HCT116 (cell line): ENCODE measurements around the gene VMP1. TPM values are rescaled to one million over a fixed set of nuclear protein-coding genes. Genes with fewer than 3 reads are reported as not detected.
A peak's percentile ranks its signal among the peaks of the same experiment; 100 is the strongest.
"Not testable (repeated sequence)": the region's sequence is repeated elsewhere in the genome, so short reads cannot be mapped to it uniquely, and the experiment has no call there.

ENCODE experiments used
- ATAC-seq: fragments of 200-7000 bp; cut with Tn5 transposase; 2 replicates; pipeline ENCODE4 v1.9.1; 2020; ENCODE audit warnings: mild to moderate bottlenecking, moderate library complexity
- BruUV-seq: library from RNA; stranded (reverse); fragments of 400-500 nt; replicated peaks from 2 replicates; lab custom pipeline; 2021; lab: Mats Ljungman, UMichigan
- CTCF ChIA-PET: fragments of 300-600 bp; sonication (Branson Sonifier 250); formaldehyde crosslinking; loops from one replicate; lab custom pipeline; 2021; ENCODE audit warnings: antibody characterized with exemption; lab: Charles Lee
- POLR2A ChIA-PET: fragments of 300-600, 350-600 bp; sonication (Branson Sonifier 250); formaldehyde crosslinking; loops from one replicate; lab custom pipeline; 2021; ENCODE audit warnings: antibody characterized with exemption; lab: Charles Lee
- RAD21 ChIA-PET, 2 experiments: fragments of 300-600 bp; sonication (Branson Sonifier 250); formaldehyde crosslinking; loops; one replicate each; lab custom pipeline; 2023; ENCODE audit warnings: low total read pairs in 2 of 2; ENCODE audit not compliant: uncharacterized antibody in 2 of 2, unreplicated experiment in 2 of 2, low non-redundant PET in 1 of 2; lab: Charles Lee
- DNase-seq: peaks from one replicate; pipeline ENCODE4 v3.0.0-alpha.2; 2010; ENCODE audit warnings: low read depth, low spot score
- H2AFZ ChIP-seq: fragments of 200-600 bp; shearing (Covaris generic), sonication (generic); 2 replicates; pipeline ENCODE4 v1.6.1; 2017; ENCODE audit warnings: low read depth, mixed run types, mixed read lengths, antibody characterized with exemption, low read length; ENCODE audit not compliant: poor library complexity, severe bottlenecking
- H3K27ac ChIP-seq: 2 replicates; pipeline ENCODE4 v1.5.1; 2012; ENCODE audit warnings: low read depth, low read length
- H3K27me3 ChIP-seq: fragments of 200-600 bp; sonication (generic); 2 replicates; pipeline ENCODE4 v1.6.1; 2016; ENCODE audit warnings: mixed run types, low read length, mixed read lengths; ENCODE audit not compliant: insufficient read depth
- H3K36me3 ChIP-seq, 2 experiments: fragments of 200-500 bp in 1 of 2; fragments of 200-600 bp in 1 of 2; sonication (Bioruptor generic) in 1 of 2; sonication (generic) in 1 of 2; 2 replicates each; pipeline versions ENCODE4 v1.5.1 to v1.6.1; 2014 to 2016; ENCODE audit warnings: low read length in 2 of 2, inconsistent platforms in 1 of 2, mixed read lengths in 1 of 2, mixed run types in 1 of 2; ENCODE audit not compliant: insufficient read depth in 2 of 2, control insufficient read depth in 1 of 2
- H3K4me1 ChIP-seq, 2 experiments: fragments of 200-600 bp in 1 of 2; sonication (generic) in 1 of 2; 2 replicates each; pipeline versions ENCODE4 v1.5.1 to v1.6.1; 2012 to 2017; ENCODE audit warnings: low read length in 2 of 2, inconsistent platforms in 1 of 2, mild to moderate bottlenecking in 1 of 2, mixed read lengths in 1 of 2, mixed run types in 1 of 2, moderate library complexity in 1 of 2; ENCODE audit not compliant: insufficient read depth in 2 of 2, control insufficient read depth in 1 of 2
- H3K4me2 ChIP-seq: fragments of 200-600 bp; sonication (generic); 2 replicates; pipeline ENCODE4 v1.6.1; 2017; ENCODE audit warnings: mixed run types, low read length, mixed read lengths
- H3K4me3 ChIP-seq, 2 experiments: fragments of 200-600 bp in 1 of 2; sonication (generic) in 1 of 2; replicated peaks in 1 of 2; 2 replicates each; pipeline ENCODE4 v1.5.1; 2011 to 2016; ENCODE audit warnings: low read length in 2 of 2, control low read depth in 1 of 2, low read depth in 1 of 2, mild to moderate bottlenecking in 1 of 2, mixed read lengths in 1 of 2, mixed run types in 1 of 2
- H3K79me2 ChIP-seq: fragments of 200-600 bp; sonication (generic); 2 replicates; pipeline ENCODE4 v1.6.1; 2017; ENCODE audit warnings: mild to moderate bottlenecking, mixed run types, low read length, moderate library complexity, mixed read lengths; ENCODE audit not compliant: insufficient read depth
- H3K9ac ChIP-seq: fragments of 200-600 bp; sonication (generic); 2 replicates; pipeline ENCODE4 v1.6.1; 2016; ENCODE audit warnings: low read length, mixed read lengths
- H3K9me2 ChIP-seq: fragments of 200-600 bp; sonication (generic), shearing (Covaris generic); 2 replicates; pipeline ENCODE4 v1.6.1; 2017; ENCODE audit warnings: mixed run types, mild to moderate bottlenecking, moderate library complexity; ENCODE audit not compliant: insufficient read depth
- H3K9me3 ChIP-seq, 2 experiments: fragments of 200-500 bp in 1 of 2; fragments of 200-600 bp in 1 of 2; sonication (Bioruptor generic) in 1 of 2; sonication (generic) in 1 of 2; 2 replicates each; pipeline ENCODE4 v1.6.1; 2014 to 2017; ENCODE audit warnings: low read length in 2 of 2, mixed read lengths in 2 of 2, inconsistent platforms in 1 of 2, low read depth in 1 of 2, mild to moderate bottlenecking in 1 of 2, mixed run types in 1 of 2, moderate library complexity in 1 of 2; ENCODE audit not compliant: control insufficient read depth in 1 of 2, insufficient read depth in 1 of 2
- H4K20me1 ChIP-seq: fragments of 200-600 bp; sonication (generic), shearing (Covaris generic); 2 replicates; pipeline ENCODE4 v1.6.1; 2017; ENCODE audit warnings: mixed run types, mild to moderate bottlenecking, moderate library complexity; ENCODE audit not compliant: insufficient read depth
- CBX3 ChIP-seq: IDR thresholded peaks from 2 replicates; pipeline ENCODE4 v1.6.1; 2012; ENCODE audit warnings: low read depth
- EZH2 ChIP-seq: fragments of 200-600 bp; sonication (generic); IDR thresholded peaks from 2 replicates; pipeline ENCODE4 v1.6.1; 2017; ENCODE audit warnings: antibody characterized with exemption, mixed run types
- EZH2phosphoT487 ChIP-seq: fragments of 200-600 bp; IDR thresholded peaks from 2 replicates; pipeline ENCODE4 v1.6.1; 2018; ENCODE audit warnings: antibody characterized with exemption, borderline replicate concordance
- intact Hi-C: fragments of 100-400 bp; cut with micrococcal nuclease; formaldehyde crosslinking; loops from 2 replicates; pipeline ENCODE4 v1.10.0; 2022
- total RNA-seq: library from RNA; stranded (reverse); gene quantifications from one replicate; pipeline ENCODE4 v1.2.1, GENCODE V29; 2021; ENCODE audit not compliant: unreplicated experiment

VMP1 gene
- total RNA-seq, 1 experiment from 2014 or later = 366 TPM

- TF ChIP-seq EZH2phosphoT487 (no peak), EZH2 (no peak)
- H3K9me2 ChIP-seq = no peaks in the 10 kb centered on the region
- H3K4me1 ChIP-seq = peaks cover 67 to 77% of the 10 kb centered on the region in 2 experiments
- H3K9me3 ChIP-seq = no peaks in the 10 kb centered on the region; a peak in 1 of 4 replicates
- BruUV-seq = no TSS peak
- ATAC-seq (no peak), DNase-seq (no peak)
- no peak overlapping the region for H3K4me3 ChIP-seq
- no peaks in the 10 kb centered on the region for H4K20me1 ChIP-seq
- peak overlapping the region; percentile 91 for H3K27ac ChIP-seq
- peak overlapping the region; percentile 56; the same call in 1 of the 2 replicates for H3K9ac ChIP-seq
- H3K36me3 ChIP-seq = peaks cover 0 to 28% of the 10 kb centered on the region in 2 experiments; a peak in 2 of 4 replicates
- ChIA-PET RAD21 (interaction anchor here in 1 of 2 experiments (0.7 to 0.8 kb wide), 2 partner anchors 79 to 86 kb away, joined by 3 to 4 read pairs; no protein-coding TSS in a partner anchor), CTCF (no interaction called here), POLR2A (interaction anchor here (0.7 to 9.8 kb wide), 4 partner anchors 10 to 88 kb away, joined by 3 to 132 read pairs (median 4); no protein-coding TSS in a partner anchor)
- no peak overlapping the region for H2AFZ ChIP-seq
- H3K4me2 ChIP-seq = peak overlapping the region; percentile 53; the same call in 1 of the 2 replicates
- no peaks in the 10 kb centered on the region for H3K27me3 ChIP-seq
- peaks cover 32% of the 10 kb centered on the region for H3K79me2 ChIP-seq
- intact Hi-C loops = no loop called here
These were observed 50.5 kb downstream of the VMP1 start for GRCh38 chr17:59757881-59758385.

GRCh38 chr17:59758998-59759651, 51.7 kb downstream of the VMP1 start:
- intact Hi-C loops, RAD21 ChIA-PET, H3K9ac ChIP-seq, H3K9me2 ChIP-seq, H3K27me3 ChIP-seq, DNase-seq, H2AFZ ChIP-seq, H4K20me1 ChIP-seq, BruUV-seq, H3K4me3 ChIP-seq, ATAC-seq, H3K4me2 ChIP-seq, H3K9me3 ChIP-seq: not testable (repeated sequence)
- H3K27ac ChIP-seq = peak overlapping the region; percentile 91; the same call in 1 of the 2 replicates
- TF ChIP-seq CBX3 = peak; percentile 17; the same call in 1 of the 2 replicates
- ChIA-PET POLR2A (interaction anchor here (0.9 to 9.8 kb wide), 3 partner anchors 27 to 86 kb away, joined by 3 to 132 read pairs (median 3); no protein-coding TSS in a partner anchor), CTCF (interaction anchor here (1.0 kb wide), 1 partner anchor 24 kb away, joined by 3 read pairs; no protein-coding TSS in a partner anchor)
- H3K4me1 ChIP-seq = peaks cover 67 to 77% of the 10 kb centered on the region in 2 experiments
- peaks cover 40% of the 10 kb centered on the region for H3K79me2 ChIP-seq
- H3K36me3 ChIP-seq = peaks cover 0 to 28% of the 10 kb centered on the region in 2 experiments; a peak in 2 of 4 replicates
